WTC11 (cell line): ENCODE results near the gene STX18. TPM values are rescaled to one million over a fixed set of nuclear protein-coding genes. Genes with fewer than 3 reads are reported as not detected.

Source experiments
- ATAC-seq: fragments of 200-7000 bp; cut with Tn5 transposase; 2 replicates; pipeline ENCODE4 v1.10.0; 2021; ENCODE audit warnings: mild to moderate bottlenecking, moderate library complexity
- CTCF ChIA-PET: fragments of 300-600 bp; sonication (Branson Sonifier 250); formaldehyde crosslinking; loops from one replicate; lab custom pipeline; 2021; ENCODE audit warnings: antibody characterized with exemption; lab: Charles Lee
- POLR2A ChIA-PET: fragments of 350-600 bp; sonication (Branson Sonifier 250); formaldehyde crosslinking; loops from one replicate; lab custom pipeline; 2021; ENCODE audit warnings: antibody characterized with exemption; lab: Charles Lee
- DNase-seq: peaks from one replicate; pipeline ENCODE4 v3.0.0; 2021; ENCODE audit warnings: low spot score
- H3K27ac Mint-ChIP-seq: 2 replicates; pipeline ENCODE4 v1.8.0; 2021; ENCODE audit warnings: mixed read lengths
- H3K27me3 Mint-ChIP-seq: 2 replicates; pipeline ENCODE4 v1.8.0; 2021; ENCODE audit warnings: low read depth, mild to moderate bottlenecking, moderate library complexity, mixed read lengths
- H3K36me3 Mint-ChIP-seq: 2 replicates; pipeline ENCODE4 v1.8.0; 2021; ENCODE audit warnings: mixed read lengths
- H3K4me1 Mint-ChIP-seq: 2 replicates; pipeline ENCODE4 v1.8.0; 2022; ENCODE audit warnings: mixed read lengths
- H3K4me3 Mint-ChIP-seq: 2 replicates; pipeline ENCODE4 v1.8.0; 2021; ENCODE audit warnings: mild to moderate bottlenecking, moderate library complexity, mixed read lengths
- H3K9me3 Mint-ChIP-seq: 2 replicates; pipeline ENCODE4 v1.8.0; 2021; ENCODE audit warnings: mixed read lengths
- CDX4 ChIP-seq: fragments of 250-450 bp; sonication (Bioruptor Pico); IDR thresholded peaks from 2 replicates; pipeline ENCODE4 v1.9.0; 2021; ENCODE audit warnings: moderate library complexity, mild to moderate bottlenecking, inconsistent platforms, borderline replicate concordance
- FOXP1 ChIP-seq: sonication (generic); formaldehyde crosslinking; IDR thresholded peaks from 2 replicates; pipeline ENCODE4 v1.8.0; 2022; ENCODE audit warnings: missing genetic modification reagents, mild to moderate bottlenecking, moderate library complexity, borderline replicate concordance
- GTF2I ChIP-seq: fragments of 250-450 bp; sonication (Bioruptor Pico); conservative IDR thresholded peaks from 2 replicates; pipeline ENCODE4 v1.4.0; 2021; ENCODE audit warnings: mild to moderate bottlenecking
- JAZF1 ChIP-seq: fragments of 250-450 bp; sonication (Bioruptor Pico); IDR thresholded peaks from 2 replicates; pipeline ENCODE4 v1.9.0; 2021; ENCODE audit warnings: moderate library complexity, mild to moderate bottlenecking, inconsistent platforms
- JUN ChIP-seq: sonication (generic); formaldehyde crosslinking; IDR thresholded peaks from 2 replicates; pipeline ENCODE4 v1.8.0; 2023; ENCODE audit warnings: mild to moderate bottlenecking, missing genetic modification reagents
- MAX ChIP-seq: sonication (generic); formaldehyde crosslinking; IDR thresholded peaks from 2 replicates; pipeline ENCODE4 v1.8.0; 2022; ENCODE audit warnings: mild to moderate bottlenecking, missing genetic modification reagents
- MYBL2 ChIP-seq: sonication (generic); formaldehyde crosslinking; IDR thresholded peaks from 2 replicates; pipeline ENCODE4 v1.8.1; 2023; ENCODE audit warnings: mild to moderate bottlenecking, moderate library complexity, missing genetic modification reagents
- NFE2L1 ChIP-seq: sonication (generic); formaldehyde crosslinking; IDR thresholded peaks from 2 replicates; pipeline ENCODE4 v1.8.1; 2023; ENCODE audit warnings: missing genetic modification reagents
- NR3C1 ChIP-seq: sonication (generic); formaldehyde crosslinking; conservative IDR thresholded peaks from 2 replicates; pipeline ENCODE4 v1.8.1; 2023; ENCODE audit warnings: low read depth, mild to moderate bottlenecking, missing genetic modification reagents
- OVOL2 ChIP-seq: fragments of 250-450 bp; sonication (Bioruptor Pico); IDR thresholded peaks from 2 replicates; pipeline ENCODE4 v1.9.0; 2021; ENCODE audit warnings: mild to moderate bottlenecking, borderline replicate concordance
- PREB ChIP-seq: sonication (generic); formaldehyde crosslinking; IDR thresholded peaks from 2 replicates; pipeline ENCODE4 v1.8.1; 2022; ENCODE audit warnings: mild to moderate bottlenecking, missing genetic modification reagents, moderate library complexity, borderline replicate concordance
- SOX15 ChIP-seq: fragments of 250-450 bp; sonication (Bioruptor Pico); IDR thresholded peaks from 2 replicates; pipeline ENCODE4 v1.9.0; 2021; ENCODE audit warnings: mild to moderate bottlenecking
- ZNF396 ChIP-seq: fragments of 250-450 bp; sonication (Bioruptor Pico); IDR thresholded peaks from 2 replicates; pipeline ENCODE4 v1.8.0; 2021; ENCODE audit warnings: mild to moderate bottlenecking, moderate library complexity, borderline replicate concordance
- ZNF512 ChIP-seq: sonication (generic); formaldehyde crosslinking; IDR thresholded peaks from 2 replicates; pipeline ENCODE4 v1.8.1; 2022; ENCODE audit warnings: missing genetic modification reagents, borderline replicate concordance
- total RNA-seq: library from RNA; stranded (reverse); gene quantifications from 3 replicates; pipeline ENCODE4 v1.2.3, GENCODE V29; 2021
- TF ChIP-seq, protein P1 (sequence below): sonication (generic); formaldehyde crosslinking; IDR thresholded peaks from 2 replicates; pipeline ENCODE4 v1.8.0; 2022; ENCODE audit warnings: missing genetic modification reagents
- TF ChIP-seq, protein P2 (sequence below): sonication (generic); formaldehyde crosslinking; IDR thresholded peaks from 2 replicates; pipeline ENCODE4 v1.8.0; 2023; ENCODE audit warnings: missing genetic modification reagents, mild to moderate bottlenecking, borderline replicate concordance

STX18 gene
- total RNA-seq, 1 experiment from 2014 or later: 16.9 TPM

GRCh38 chr4:4533461-4534169 lies 8.2 kb downstream of the STX18 start (continued):
- no peak for TF ChIP-seq PREB (CRISPR knock-in tag)
- TF ChIP-seq FOXP1 (CRISPR knock-in tag): no peak

DNA sequence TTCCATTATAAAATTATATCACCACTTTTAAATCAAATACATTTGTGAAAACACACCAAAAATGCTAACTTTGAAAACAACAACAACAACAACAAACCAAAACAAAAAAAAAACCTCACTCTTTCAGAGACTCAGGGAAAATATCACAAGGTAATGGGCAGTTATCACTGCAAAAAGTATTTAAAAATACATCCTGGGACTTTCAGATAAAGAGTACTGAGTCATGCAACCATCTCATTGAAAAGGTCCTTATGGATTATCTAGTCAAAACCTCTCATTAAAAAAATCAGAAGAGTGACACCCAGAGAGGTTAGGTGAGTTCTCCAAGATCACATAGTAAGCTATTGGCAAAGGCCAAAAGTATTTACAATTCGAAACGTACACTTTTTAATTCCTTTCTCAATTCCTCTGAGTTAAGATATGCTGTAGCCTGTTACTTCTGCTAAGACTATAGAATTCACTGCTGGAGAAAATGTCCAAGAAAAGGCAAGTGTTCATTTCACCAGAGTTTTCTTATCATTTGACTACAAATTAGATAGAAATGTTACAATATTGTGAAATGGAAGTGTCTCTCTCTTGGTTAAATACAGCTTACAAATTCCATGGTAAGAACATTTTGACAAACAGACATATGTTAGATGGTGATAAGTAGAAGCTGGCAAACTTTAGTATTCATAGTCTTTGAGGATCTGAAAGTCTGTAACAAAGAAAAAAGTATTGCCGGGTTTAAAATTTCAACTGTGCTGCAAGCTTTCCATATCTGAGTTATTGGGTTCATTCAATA lies 9.3 kb downstream of the STX18 start:
- H3K9me3 Mint-ChIP-seq: no peaks in the 10 kb centered on the region
- no peaks in the 10 kb centered on the region for H3K36me3 Mint-ChIP-seq
- TF ChIP-seq, protein P1, sequence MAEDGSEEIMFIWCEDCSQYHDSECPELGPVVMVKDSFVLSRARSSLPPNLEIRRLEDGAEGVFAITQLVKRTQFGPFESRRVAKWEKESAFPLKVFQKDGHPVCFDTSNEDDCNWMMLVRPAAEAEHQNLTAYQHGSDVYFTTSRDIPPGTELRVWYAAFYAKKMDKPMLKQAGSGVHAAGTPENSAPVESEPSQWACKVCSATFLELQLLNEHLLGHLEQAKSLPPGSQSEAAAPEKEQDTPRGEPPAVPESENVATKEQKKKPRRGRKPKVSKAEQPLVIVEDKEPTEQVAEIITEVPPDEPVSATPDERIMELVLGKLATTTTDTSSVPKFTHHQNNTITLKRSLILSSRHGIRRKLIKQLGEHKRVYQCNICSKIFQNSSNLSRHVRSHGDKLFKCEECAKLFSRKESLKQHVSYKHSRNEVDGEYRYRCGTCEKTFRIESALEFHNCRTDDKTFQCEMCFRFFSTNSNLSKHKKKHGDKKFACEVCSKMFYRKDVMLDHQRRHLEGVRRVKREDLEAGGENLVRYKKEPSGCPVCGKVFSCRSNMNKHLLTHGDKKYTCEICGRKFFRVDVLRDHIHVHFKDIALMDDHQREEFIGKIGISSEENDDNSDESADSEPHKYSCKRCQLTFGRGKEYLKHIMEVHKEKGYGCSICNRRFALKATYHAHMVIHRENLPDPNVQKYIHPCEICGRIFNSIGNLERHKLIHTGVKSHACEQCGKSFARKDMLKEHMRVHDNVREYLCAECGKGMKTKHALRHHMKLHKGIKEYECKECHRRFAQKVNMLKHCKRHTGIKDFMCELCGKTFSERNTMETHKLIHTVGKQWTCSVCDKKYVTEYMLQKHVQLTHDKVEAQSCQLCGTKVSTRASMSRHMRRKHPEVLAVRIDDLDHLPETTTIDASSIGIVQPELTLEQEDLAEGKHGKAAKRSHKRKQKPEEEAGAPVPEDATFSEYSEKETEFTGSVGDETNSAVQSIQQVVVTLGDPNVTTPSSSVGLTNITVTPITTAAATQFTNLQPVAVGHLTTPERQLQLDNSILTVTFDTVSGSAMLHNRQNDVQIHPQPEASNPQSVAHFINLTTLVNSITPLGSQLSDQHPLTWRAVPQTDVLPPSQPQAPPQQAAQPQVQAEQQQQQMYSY (CRISPR knock-in tag): no peak
- TF ChIP-seq NFE2L1 (CRISPR knock-in tag): no peak
- no peak for TF ChIP-seq ZNF512
- no peak for TF ChIP-seq SOX15 (CRISPR knock-in tag)
- H3K27ac Mint-ChIP-seq: no peak overlapping the region
- peaks cover 6% of the 10 kb centered on the region; the same call in 1 of the 2 replicates for H3K4me1 Mint-ChIP-seq
- ChIA-PET CTCF (no interaction called here), POLR2A (no interaction called here)
- no peak overlapping the region for H3K4me3 Mint-ChIP-seq
- ATAC-seq: no peak
- DNase-seq: no peak
- no peaks in the 10 kb centered on the region for H3K27me3 Mint-ChIP-seq

GRCh38 chr4:4529392-4529791 lies 12.5 kb downstream of the STX18 start:
- no peak for TF ChIP-seq ZNF396 (CRISPR knock-in tag)
- TF ChIP-seq CDX4 (CRISPR knock-in tag): no peak
- TF ChIP-seq NR3C1 (CRISPR knock-in tag): no peak
- TF ChIP-seq, protein P2, sequence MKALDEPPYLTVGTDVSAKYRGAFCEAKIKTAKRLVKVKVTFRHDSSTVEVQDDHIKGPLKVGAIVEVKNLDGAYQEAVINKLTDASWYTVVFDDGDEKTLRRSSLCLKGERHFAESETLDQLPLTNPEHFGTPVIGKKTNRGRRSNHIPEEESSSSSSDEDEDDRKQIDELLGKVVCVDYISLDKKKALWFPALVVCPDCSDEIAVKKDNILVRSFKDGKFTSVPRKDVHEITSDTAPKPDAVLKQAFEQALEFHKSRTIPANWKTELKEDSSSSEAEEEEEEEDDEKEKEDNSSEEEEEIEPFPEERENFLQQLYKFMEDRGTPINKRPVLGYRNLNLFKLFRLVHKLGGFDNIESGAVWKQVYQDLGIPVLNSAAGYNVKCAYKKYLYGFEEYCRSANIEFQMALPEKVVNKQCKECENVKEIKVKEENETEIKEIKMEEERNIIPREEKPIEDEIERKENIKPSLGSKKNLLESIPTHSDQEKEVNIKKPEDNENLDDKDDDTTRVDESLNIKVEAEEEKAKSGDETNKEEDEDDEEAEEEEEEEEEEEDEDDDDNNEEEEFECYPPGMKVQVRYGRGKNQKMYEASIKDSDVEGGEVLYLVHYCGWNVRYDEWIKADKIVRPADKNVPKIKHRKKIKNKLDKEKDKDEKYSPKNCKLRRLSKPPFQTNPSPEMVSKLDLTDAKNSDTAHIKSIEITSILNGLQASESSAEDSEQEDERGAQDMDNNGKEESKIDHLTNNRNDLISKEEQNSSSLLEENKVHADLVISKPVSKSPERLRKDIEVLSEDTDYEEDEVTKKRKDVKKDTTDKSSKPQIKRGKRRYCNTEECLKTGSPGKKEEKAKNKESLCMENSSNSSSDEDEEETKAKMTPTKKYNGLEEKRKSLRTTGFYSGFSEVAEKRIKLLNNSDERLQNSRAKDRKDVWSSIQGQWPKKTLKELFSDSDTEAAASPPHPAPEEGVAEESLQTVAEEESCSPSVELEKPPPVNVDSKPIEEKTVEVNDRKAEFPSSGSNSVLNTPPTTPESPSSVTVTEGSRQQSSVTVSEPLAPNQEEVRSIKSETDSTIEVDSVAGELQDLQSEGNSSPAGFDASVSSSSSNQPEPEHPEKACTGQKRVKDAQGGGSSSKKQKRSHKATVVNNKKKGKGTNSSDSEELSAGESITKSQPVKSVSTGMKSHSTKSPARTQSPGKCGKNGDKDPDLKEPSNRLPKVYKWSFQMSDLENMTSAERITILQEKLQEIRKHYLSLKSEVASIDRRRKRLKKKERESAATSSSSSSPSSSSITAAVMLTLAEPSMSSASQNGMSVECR (CRISPR knock-in tag): no peak
- no peak for TF ChIP-seq MAX (CRISPR knock-in tag)
- no peak for TF ChIP-seq JAZF1 (CRISPR knock-in tag)
- TF ChIP-seq SOX15 (CRISPR knock-in tag): no peak
- TF ChIP-seq MYBL2 (CRISPR knock-in tag): no peak
- TF ChIP-seq JUN (CRISPR knock-in tag): no peak
- TF ChIP-seq OVOL2 (CRISPR knock-in tag): no peak
- no peak for TF ChIP-seq GTF2I (CRISPR knock-in tag)
- CTCF ChIA-PET: no interaction called here
- Mint-ChIP-seq H3K36me3 (no peaks in the 10 kb centered on the region), H3K27ac (no peak overlapping the region), H3K9me3 (no peaks in the 10 kb centered on the region), H3K27me3 (no peaks in the 10 kb centered on the region), H3K4me1 (peaks cover 11% of the 10 kb centered on the region), H3K4me3 (no peak overlapping the region)
- POLR2A ChIA-PET: no interaction called here
- ATAC-seq: no peak
- DNase-seq: no peak
